Right hindlimb (tissue), 1 donor: ENCODE data around the gene TYW1.
"Not testable (repeated sequence)": the region's sequence is repeated elsewhere in the genome, so short reads cannot be mapped to it uniquely, and the experiment has no call there.

ENCODE experiments used
- DNase-seq: peaks from one replicate; pipeline ENCODE4 v3.0.0-alpha.2; 2018

The TYW1 gene

DNA sequence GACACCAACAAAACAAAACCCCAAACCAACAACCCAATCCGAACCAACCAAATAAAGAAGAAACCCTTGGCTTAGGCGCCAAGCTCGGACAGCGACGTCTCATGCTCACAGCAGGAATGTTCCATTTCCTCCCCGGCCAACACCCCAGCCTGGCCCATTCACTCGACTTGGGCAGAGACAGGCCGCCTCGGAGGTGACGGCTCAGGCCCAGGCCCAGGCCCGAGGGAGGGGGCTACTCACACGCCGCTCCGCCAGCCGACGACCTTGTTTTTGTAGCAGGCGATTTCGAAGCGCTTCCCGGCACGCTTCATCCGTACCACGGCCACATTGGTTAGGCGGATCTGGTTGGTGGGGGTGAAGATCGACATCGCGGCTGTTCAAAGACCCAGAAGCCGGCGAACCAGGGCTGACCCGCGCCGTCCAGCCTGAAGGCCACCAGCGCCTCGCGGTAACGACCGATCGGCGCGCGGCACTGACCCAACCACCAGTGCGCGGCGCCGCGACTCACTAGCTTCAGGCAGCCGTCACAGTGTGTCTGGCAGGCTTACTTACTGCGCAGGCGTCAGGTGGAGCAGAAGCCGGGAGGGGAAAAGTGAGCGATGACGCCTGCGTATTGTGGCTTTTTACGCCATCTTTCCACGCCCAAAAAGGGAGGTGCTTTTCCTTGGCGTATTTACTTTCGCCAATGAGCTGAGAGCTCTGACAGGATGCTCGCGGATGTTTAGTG lies 1.4 kb upstream of the TYW1 start, which contains the start of gene SBDS:
TSS of gene SBDS (minus strand) at position 537 of the 727 bp plus-strand sequence. CDS start at position 368, 169 bp downstream.
- peak; percentile 97 for DNase-seq

- DNase-seq = not testable (repeated sequence)
Observed at GRCh38 chr7:67000601-67001258, 4.1 kb downstream of the TYW1 start.

GRCh38 chr7:67004145-67004544 lies 7.5 kb downstream of the TYW1 start:
- DNase-seq = not testable (repeated sequence)

DNA sequence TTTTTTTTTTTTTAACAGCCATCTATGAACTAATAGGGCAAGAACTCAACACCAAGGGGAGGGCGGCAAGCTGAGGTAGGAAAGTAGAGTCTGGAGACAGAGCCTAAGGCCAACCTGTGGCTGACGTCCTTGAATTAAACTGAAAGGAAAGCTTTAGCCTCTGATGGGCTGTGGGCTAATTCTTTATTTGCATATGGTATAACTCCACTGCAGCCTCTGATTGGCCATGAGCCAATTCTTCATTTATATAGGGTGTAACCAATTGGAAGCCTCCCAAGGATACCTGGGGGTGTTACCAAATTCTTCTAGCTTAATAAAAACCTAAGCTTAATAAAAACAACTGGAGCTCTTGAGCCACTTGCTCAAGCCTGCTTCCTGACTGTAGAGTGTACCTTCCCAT lies 10.3 kb downstream of the TYW1 start:
- no peak for DNase-seq

GRCh38 chr7:67008260-67008659 lies 11.6 kb downstream of the TYW1 start:
- DNase-seq = no peak

DNA sequence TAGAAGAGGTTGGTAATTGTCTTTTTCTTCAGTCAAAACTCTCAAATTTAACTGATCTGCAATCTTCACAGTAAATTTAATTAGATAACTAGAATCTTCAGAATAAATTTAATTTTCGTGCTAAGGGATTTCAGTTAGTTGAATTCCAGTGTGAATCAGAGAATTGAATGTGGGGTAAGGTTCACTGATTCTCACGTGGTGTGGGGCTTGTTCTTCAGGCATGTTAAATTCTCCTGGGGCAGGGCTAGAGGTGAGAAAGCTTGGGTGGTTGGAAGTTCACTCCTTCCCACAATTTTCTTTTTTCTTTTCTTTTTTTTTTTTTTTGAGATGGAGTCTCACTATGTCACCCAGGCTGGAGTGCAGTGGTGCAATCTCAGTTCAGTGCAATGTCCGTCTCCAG lies 13.0 kb downstream of the TYW1 start:
- not testable (repeated sequence) for DNase-seq

DNA sequence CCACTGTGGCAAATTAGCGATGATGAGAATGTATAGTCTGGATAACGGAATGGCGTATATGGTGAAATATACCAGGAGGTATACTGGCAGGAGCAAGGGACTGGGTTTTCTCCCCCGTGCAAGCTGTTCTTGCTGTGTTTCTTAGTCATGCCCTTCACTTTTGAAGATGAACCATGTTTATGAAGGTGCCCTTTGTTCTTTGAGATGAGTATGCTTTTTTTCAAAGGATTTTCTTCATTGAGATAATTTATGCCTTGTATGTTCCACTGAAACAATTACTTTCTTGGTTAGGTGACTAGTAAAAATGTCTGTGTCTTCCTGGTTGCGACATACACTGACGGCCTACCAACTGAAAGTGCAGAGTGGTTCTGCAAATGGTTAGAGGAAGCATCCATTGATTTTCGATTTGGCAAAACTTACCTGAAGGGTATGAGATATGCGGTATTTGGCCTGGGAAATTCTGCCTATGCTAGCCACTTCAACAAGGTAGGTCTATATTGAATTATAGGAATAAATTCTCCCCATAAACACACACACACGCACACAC lies 17.5 kb downstream of the TYW1 start:
- not testable (repeated sequence) for DNase-seq

- DNase-seq = not testable (repeated sequence)
Observed at GRCh38 chr7:67017971-67018370, 21.3 kb downstream of the TYW1 start.

DNA sequence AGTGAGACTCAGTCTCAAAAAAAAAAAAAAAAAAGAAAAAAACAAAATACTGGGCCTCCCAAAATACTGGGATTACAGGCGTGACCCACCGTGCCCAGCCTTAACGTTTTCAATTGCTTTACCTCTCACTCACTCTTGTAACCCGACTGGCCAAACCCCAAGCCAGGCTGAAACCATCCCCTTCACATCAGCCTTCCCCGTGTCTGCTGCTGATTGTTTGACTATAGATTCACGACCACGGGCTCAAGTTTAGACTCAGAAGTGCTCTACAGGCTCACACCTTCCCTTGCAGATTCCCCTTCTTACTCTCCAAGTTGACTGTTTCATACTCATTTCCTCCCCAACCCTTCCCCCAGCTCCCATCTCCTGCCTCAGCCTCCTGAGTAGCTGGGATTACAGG lies 22.3 kb downstream of the TYW1 start:
- no peak for DNase-seq

- DNase-seq = no peak
Observed at GRCh38 chr7:67019562-67020390, 23.1 kb downstream of the TYW1 start.

DNA sequence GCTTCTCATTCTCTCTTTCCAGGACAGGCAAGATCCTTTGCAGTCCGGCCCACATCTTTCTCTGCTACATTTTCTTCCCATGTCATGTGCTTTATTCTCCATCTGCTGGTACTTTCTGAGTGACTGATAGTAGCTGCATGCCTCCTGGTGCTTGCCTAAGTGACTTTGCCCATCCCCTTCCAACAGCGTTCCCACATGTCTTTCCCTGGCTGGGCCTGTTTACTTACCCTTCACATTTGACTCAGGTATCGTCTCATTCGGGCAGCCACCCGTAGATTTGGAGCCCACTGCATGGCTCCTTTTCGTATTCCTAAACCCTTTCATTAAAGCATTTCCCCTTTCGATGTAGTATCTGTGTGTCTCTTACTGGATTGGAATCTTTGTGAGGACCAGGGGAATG lies 24.6 kb downstream of the TYW1 start:
- no peak for DNase-seq

DNA sequence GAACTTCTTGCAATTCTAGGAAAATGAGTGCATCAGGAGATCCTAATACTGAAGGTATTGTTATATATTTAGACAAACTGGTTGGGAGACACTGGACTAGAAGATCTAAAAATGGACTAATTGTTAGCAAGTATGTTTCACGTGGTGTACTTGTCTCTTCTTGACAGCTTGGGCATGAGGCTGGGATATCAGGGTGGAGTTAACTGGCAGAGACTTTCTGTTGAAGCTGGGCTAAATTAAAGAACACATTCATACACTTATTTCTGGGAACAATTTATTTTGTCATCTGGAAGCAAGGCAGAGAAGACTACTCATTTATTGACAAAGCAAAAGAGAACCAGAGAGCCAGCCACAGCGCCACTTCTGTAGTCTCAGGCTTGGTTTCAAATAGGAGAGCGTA lies 25.9 kb downstream of the TYW1 start:
- DNase-seq = no peak

DNA sequence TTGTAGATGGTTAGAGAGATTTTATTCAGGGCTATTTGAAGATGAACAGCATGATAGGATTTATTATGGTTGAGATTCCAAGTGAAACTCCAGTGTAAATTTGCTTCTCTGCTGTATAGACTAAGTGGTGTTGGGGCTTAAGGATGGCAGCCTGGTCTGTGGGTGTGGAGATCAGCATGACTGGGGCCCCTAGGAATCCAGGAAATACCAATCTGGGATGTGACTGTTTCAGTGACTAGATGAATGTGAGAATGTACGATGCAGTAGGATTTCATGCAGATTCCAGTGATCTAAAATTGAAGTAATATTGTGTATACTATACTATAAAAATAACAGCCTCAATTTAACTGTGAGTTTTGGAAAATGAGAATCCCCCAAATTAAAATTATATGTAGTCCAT lies 28.8 kb downstream of the TYW1 start:
- not testable (repeated sequence) for DNase-seq

DNA sequence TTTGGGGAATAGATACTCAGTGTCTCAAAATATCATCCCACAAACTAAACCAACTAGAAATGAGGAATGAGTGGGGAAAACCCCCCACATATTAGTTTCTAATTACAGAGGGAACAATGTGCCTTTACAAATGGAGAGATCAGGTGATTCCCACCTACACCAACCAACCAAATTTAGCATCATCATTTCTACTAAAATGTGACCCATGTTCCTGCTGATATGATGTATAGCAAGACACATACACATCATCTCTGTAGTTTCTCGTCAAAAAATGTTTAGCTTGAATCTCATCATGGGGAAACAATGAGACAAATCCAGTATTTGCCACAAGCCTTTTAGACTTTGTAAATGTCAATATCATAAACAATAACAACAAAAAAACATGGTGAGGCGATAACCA lies 35.1 kb downstream of the TYW1 start:
- DNase-seq = not testable (repeated sequence)

DNA sequence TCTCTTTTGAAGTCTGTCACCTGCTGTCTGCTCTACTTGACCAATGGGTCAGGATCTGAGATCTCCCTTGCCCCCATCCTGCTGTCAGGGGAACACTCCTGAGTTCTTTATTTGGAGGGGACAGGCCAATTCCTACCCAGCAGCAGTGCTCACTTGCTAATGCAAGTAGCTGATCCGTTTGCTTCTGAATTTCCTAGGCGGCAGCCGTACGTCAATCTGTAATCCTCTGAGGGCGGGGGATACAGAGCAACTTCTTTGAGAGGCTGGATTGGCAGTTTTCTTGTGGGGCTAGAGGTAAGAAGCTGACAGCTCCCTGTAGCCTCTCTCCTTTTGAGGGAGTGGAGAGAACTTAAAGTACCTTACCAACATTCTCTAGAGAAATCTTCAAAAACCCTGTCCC lies 36.6 kb downstream of the TYW1 start:
- DNase-seq = no peak

GRCh38 chr7:67036432-67037395 lies 40.1 kb downstream of the TYW1 start:
- peak; percentile 54 for DNase-seq

GRCh38 chr7:67040832-67041231 lies 44.2 kb downstream of the TYW1 start:
- not testable (repeated sequence) for DNase-seq

DNA sequence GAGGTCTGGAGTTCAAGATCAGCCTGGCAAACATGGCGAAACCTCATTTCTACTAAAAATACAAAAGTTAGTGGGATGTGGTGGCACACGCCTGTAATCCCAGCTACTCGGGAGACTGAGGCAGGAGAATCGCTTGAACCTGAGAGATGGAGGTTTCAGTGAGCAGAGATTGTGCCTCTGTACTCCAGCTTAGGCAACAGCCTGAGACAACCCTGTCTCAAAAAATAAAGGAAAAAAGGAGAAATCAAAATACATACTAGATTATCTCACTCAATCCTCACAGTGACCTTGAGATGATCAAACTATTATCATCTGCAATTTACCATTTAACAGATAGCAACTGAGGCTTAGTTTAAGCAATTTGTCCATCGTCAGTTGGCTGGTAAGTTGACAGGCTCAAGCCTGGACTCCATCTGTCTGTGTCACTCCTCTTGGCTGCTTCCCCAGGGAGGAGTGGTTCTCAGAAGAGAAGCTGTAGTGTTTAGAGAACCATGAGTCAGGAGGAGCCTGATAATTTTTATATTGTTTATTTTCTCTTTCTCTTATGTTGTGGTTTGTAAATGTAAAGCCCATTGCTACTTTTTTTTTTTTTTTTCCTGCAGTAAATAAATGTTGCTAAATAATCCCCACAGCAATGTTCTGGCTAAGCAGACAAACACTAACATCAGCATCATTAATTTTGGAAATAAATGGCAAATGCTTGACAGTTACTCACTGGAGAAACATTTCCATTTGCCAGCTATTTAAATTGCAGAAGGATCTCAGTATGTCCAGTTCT lies 46.3 kb downstream of the TYW1 start:
- DNase-seq = peak; percentile 68

DNA sequence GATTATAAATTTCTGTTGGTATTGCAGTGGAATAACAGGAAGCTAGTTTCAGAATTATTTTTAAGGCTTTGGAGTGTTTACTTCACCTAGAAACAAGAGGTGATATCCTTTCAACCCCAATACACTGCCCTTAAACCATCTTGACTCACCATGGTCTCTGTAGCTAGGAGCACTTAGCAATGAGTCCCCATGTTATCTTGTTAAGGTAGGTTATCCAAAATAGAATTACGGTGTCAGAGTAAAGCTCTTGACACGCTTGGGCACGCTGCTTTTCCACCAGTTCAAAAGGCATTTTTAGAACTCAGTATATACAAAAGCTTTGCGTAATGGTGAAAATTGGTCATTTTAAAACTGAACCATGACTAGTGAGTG lies 46.9 kb downstream of the TYW1 start:
- not testable (repeated sequence) for DNase-seq

- no peak for DNase-seq
Observed at GRCh38 chr7:67045496-67045995, 48.9 kb downstream of the TYW1 start.

DNA sequence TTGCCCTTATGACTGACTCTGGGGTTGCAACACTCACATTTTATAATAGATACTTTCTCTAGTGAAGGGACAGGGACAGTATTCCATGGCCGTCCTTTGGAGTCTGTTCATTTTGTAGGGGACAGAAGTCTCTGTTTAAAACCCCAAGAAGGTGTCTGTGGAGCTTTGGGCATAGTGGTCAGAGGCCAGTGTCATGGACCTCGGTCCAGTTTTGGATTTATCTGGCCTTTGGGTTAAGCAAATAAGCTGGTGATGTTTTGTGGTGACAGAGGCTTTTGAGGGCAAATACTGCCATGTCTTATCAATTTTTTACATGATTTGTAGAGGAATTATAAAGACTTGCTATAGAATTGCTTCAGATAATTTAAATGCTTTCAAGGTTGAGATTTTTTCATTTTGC lies 50.2 kb downstream of the TYW1 start:
- DNase-seq = not testable (repeated sequence)
